ENCODE measurements around the gene CCNY. TPM values are rescaled to one million over a fixed set of nuclear protein-coding genes. Genes with fewer than 3 reads are reported as not detected.

CCNY gene
- polyA plus RNA-seq, 5 donors: 75.0 to 89.0 (median 84.9) TPM

DNA sequence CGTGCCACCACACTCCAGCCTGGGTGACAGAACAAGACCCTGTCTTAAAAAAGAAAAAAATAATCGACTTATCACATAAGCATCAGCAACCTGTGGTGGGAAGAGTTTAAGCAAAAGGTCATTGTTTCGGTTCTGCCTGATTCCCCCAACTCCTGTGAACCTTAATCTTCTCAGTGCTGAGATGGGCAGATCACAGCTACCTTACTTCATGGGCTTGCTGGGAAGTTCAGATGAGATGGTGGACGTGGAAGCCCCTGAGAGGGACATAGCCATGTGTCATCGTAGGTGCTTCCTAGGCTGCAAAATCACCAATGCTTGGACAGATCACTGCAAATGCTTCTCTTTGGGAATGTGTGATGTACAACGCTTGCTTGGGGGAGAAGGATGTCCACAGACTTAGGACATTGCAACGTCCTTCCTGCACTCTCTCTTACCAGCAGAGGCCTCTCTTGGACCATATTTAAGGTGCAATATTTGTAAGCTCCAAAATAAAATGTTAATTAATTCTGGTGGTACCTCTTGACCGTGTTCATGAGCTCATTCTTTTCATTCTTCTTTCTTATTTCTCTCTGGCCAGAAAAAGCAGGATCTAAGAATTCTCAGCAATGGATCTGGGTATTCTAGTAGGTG is 277.4 kb downstream of the CCNY start:
- DNase-seq: no peak

DNA sequence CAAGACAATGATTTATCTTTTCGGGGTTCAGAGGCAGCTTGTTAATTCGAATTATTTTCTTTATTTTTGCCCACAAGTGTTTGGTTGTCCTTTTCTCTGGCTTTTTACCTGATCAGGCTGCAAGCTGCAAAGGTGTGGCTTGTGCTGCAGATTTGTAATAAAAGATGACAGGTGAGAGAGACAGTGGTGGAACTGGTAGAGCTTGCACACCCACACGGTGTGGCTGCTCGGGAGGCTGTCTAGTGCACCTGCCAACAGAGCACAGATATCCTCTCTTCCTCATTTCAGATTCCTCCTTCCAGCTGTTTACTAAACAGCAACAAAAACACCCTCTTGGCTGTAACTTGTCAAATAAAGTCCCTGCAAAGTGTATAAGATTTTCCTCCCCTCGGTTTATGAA is 278.0 kb downstream of the CCNY start:
- DNase-seq: no peak

Other genes starting within 250 kb of the CCNY start
- gene CUL2, start 246.2 kb upstream of the CCNY start, polyA plus RNA-seq (ENCODE audit: insufficient read depth in 1 of 5, insufficient read length in 5 of 5, low replicate concordance in 1 of 5): 10 to 100 TPM; 32.2 to 47.4 (median 39.8) TPM
- 10 to 100 TPM; 34.1 to 41.1 (median 38.0) TPM for gene CREM, start 209.7 kb upstream of the CCNY start, polyA plus RNA-seq (ENCODE audit: insufficient read depth in 1 of 5, insufficient read length in 5 of 5, low replicate concordance in 1 of 5)

Measured in right lung (tissue), 5 donors.